Vagina (tissue), 2 donors: Measurements from ENCODE around the gene ALK.

Source experiments
- CTCF ChIP-seq, 3 experiments: fragments of 450-650 bp in 2 of 3; fragments of 200-600 bp in 1 of 3; sonication (generic) in 1 of 3; IDR thresholded peaks; one replicate each; pipeline ENCODE4 v1.5.1; 2017 to 2019; ENCODE audit warnings: antibody characterized with exemption in 3 of 3, mild to moderate bottlenecking in 2 of 3, moderate library complexity in 2 of 3
- POLR2AphosphoS5 ChIP-seq, 2 donors: sonication (generic); formaldehyde crosslinking; IDR thresholded peaks; one replicate each; pipeline ENCODE4 v1.9.0; 2017; ENCODE audit warnings: antibody characterized with exemption in 2 of 2, mild to moderate bottlenecking in 2 of 2, low read depth in 1 of 2; ENCODE audit not compliant: insufficient read depth in 1 of 2

- TF ChIP-seq CTCF (IDR thresholded peaks at IDR 0.05) (no peak), POLR2AphosphoS5 (IDR thresholded peaks at IDR 0.05; ENCODE audit: insufficient read depth in 1 of 2, low read depth in 1 of 2) (no peak)
Observed at GRCh38 chr2:29834036-29834540, 87.3 kb downstream of the ALK start.
